Ascending aorta (tissue), 2 donors: Measurements from ENCODE around the gene TREH. TPM values are rescaled to one million over a fixed set of nuclear protein-coding genes. Genes with fewer than 3 reads are reported as not detected.

ENCODE experiments used
- DNase-seq, 2 donors: peaks; one replicate each; pipeline ENCODE4 v3.0.0-alpha.2; 2019; ENCODE audit warnings: low spot score in 2 of 2
- H3K27ac ChIP-seq, 2 donors: fragments of 200-600 bp; sonication (generic); one replicate each; pipeline ENCODE4 v1.5.1; 2016 to 2017; ENCODE audit warnings: mild to moderate bottlenecking in 1 of 2
- H3K27me3 ChIP-seq: fragments of 200-600 bp; sonication (generic); one replicate; pipeline ENCODE4 v1.5.1; 2017
- H3K36me3 ChIP-seq, 2 donors: fragments of 200-600 bp; sonication (generic); one replicate each; pipeline ENCODE4 v1.5.1; 2016
- H3K4me1 ChIP-seq, 2 donors: fragments of 200-600 bp; sonication (generic); one replicate each; pipeline ENCODE4 v1.5.1; 2016 to 2017; ENCODE audit warnings: mild to moderate bottlenecking in 1 of 2
- H3K4me3 ChIP-seq, 2 donors: fragments of 200-600 bp; sonication (generic); one replicate each; pipeline ENCODE4 v1.5.1; 2016 to 2017; ENCODE audit warnings: mild to moderate bottlenecking in 1 of 2
- H3K9me3 ChIP-seq, 2 donors: fragments of 200-600 bp; sonication (generic); one replicate each; pipeline ENCODE4 v1.5.1; 2016
- CTCF ChIP-seq, 3 experiments: fragments of 200-600 bp in 2 of 3; fragments of 450-650 bp in 1 of 3; sonication (generic) in 2 of 3; IDR thresholded peaks; one replicate each; pipeline ENCODE4 v1.5.1; 2016 to 2019; ENCODE audit warnings: antibody characterized with exemption in 3 of 3, mild to moderate bottlenecking in 1 of 3, moderate library complexity in 1 of 3
- intact Hi-C: fragments of 100-400 bp; cut with DNase I; formaldehyde crosslinking; loops from one replicate; pipeline ENCODE4 v1.15.1; 2023
- total RNA-seq: library from RNA; depleted of rRNA; stranded (reverse); fragments of >200 nt; gene quantifications from one replicate; pipeline ENCODE4 v1.1.0, GENCODE V29; 2016

TREH gene
- total RNA-seq, 1 donor from 2014 or later = not detected

DNA sequence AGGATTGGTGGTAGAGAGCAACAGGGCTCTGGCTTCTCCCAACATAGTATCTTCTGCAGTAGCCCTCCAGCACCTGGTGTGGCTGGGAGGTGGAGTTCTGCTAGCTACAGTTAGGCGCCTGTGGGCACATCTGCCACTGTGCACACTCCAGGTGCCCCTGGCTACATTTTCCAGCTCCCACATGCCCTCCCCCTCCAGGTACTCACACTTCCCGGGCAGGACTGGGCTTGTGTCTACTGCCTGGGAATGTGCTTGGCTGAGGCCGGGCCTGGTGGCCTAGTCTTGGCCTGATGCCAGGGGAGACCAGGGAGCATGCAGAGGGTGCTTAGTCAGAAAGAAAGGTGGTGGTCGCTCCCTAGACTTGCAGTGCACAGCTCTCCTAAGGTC is 56.2 kb downstream of the TREH start:
- intact Hi-C loops = loop anchor here (5.0 kb wide), 5 partner anchors 169 to 694 kb away; partner anchors contain the start of genes BCL9L, DDX6, KMT2A and MCAM
- H3K4me1 ChIP-seq = peaks cover 27 to 59% of the 10 kb centered on the region in 2 donors
- TF ChIP-seq CTCF (IDR thresholded peaks at IDR 0.05) = no peak
- H3K36me3 ChIP-seq = peaks cover 36 to 37% of the 10 kb centered on the region in 2 donors
- DNase-seq = no peak
- peak overlapping the region; percentile 73 for H3K4me3 ChIP-seq
- peak overlapping the region; percentile 95 to 99 for H3K27ac ChIP-seq
- H3K9me3 ChIP-seq = no peaks in the 10 kb centered on the region
- H3K27me3 ChIP-seq = no peaks in the 10 kb centered on the region

- Histone ChIP-seq H3K9me3 (no peaks in the 10 kb centered on the region), H3K4me3 (peak overlapping the region; percentile 73), H3K4me1 (peaks cover 29 to 59% of the 10 kb centered on the region in 2 donors), H3K27me3 (no peaks in the 10 kb centered on the region), H3K27ac (peak overlapping the region; percentile 95 to 99), H3K36me3 (peaks cover 30 to 31% of the 10 kb centered on the region in 2 donors)
- peak in 1 of 2 donors; percentile 88 for DNase-seq
- intact Hi-C loops = loop anchor here (5.0 kb wide), 5 partner anchors 170 to 695 kb away; partner anchors contain the start of genes BCL9L, DDX6, KMT2A and MCAM
- no peak for TF ChIP-seq CTCF (IDR thresholded peaks at IDR 0.05)
These were observed 56.8 kb downstream of the TREH start for GRCh38 chr11:118622376-118623268.

DNA sequence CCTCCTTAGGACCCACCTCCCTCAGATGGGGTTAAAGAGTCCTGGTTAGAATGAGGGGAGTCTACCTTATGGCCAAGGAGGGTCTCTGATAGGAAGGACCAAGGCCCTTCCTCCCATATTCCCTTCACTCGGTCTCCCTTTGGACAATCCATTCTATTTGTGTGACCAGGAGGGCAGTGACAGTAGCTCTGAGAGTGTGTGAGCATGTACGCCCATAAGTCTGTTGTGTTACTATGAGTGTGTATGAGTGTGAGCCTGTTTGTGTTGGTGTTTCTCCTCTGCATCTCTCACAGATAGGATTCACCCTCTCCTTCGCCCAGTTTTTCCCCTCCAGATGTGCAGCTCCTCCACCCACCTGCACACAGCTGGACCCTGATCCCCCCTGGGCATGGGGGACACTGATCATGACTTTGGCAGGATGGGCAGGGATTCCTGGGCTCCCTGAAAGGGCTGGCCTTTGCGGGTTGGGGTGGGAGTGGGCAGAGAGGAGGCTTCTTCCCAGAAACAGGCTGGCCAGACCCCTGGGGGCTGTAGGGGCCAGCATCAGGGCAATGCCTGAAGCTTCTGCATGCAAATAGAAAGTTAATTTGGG is 57.6 kb downstream of the TREH start:
- intact Hi-C loops = loop anchor here (1.0 to 5.0 kb wide), 6 partner anchors 14 to 695 kb away; partner anchors contain the start of genes BCL9L, DDX6, KMT2A and MCAM
- Histone ChIP-seq H3K4me3 (peak overlapping the region; percentile 73), H3K4me1 (peaks cover 31 to 67% of the 10 kb centered on the region in 2 donors), H3K27me3 (no peaks in the 10 kb centered on the region), H3K27ac (peak overlapping the region; percentile 95 to 99), H3K36me3 (peaks cover 30% of the 10 kb centered on the region in 2 donors), H3K9me3 (no peaks in the 10 kb centered on the region)
- TF ChIP-seq CTCF (IDR thresholded peaks at IDR 0.05) = no peak
- DNase-seq = no peak

- Histone ChIP-seq H3K4me3 (peak overlapping the region; percentile 73), H3K36me3 (peaks cover 30% of the 10 kb centered on the region in 2 donors), H3K4me1 (peaks cover 31 to 67% of the 10 kb centered on the region in 2 donors), H3K27me3 (no peaks in the 10 kb centered on the region), H3K27ac (peak overlapping the region; percentile 95 to 99), H3K9me3 (no peaks in the 10 kb centered on the region)
- DNase-seq = peak in 1 of 2 donors; percentile 95
- no peak for TF ChIP-seq CTCF (IDR thresholded peaks at IDR 0.05)
- intact Hi-C loops = loop anchor here (1.0 to 5.0 kb wide), 6 partner anchors 13 to 696 kb away; partner anchors contain the start of genes BCL9L, DDX6, KMT2A and MCAM
These were observed 58.2 kb downstream of the TREH start for GRCh38 chr11:118621071-118621783.

DNA sequence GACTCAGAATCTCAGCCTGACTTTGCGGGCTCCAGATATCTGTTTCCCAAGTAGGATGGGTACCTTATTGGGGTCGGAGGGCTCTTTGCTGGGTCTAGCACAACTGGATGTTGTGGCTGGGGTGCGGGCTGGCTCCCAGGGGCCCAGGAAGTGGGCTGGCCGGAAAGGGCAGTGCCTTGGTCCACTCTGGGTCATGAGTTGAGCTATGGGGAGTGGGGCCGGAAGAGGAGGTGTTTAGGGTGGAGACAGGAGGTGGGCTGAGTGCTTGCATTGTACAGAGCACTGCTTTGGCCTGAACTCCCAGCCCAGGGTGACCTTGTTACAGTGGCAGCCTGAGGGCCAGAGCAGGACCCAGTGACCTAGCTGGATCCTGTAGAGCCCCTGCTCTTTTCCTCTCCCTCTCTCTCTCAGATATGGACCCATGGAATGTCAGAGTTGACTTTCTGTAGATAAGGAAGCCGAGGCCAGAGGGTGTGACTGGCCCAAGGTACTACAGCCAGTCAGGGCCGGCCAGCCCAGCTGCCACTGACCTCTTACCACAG is 58.9 kb downstream of the TREH start:
- Histone ChIP-seq H3K4me1 (peaks cover 31 to 67% of the 10 kb centered on the region in 2 donors), H3K36me3 (peaks cover 30% of the 10 kb centered on the region in 2 donors), H3K4me3 (peak overlapping the region; percentile 73)

More for the DNA sequence above, 58.9 kb downstream of the TREH start:
- intact Hi-C loops = loop anchor here (1.0 to 5.0 kb wide), 6 partner anchors 12 to 697 kb away; partner anchors contain the start of genes BCL9L, DDX6, KMT2A and MCAM
- Histone ChIP-seq H3K27me3 (no peaks in the 10 kb centered on the region), H3K9me3 (no peaks in the 10 kb centered on the region), H3K27ac (peak overlapping the region; percentile 95 to 99)
- no peak for TF ChIP-seq CTCF (IDR thresholded peaks at IDR 0.05)
- DNase-seq = no peak
